HFFc6 (cell line): ENCODE measurements around the gene RGL2. TPM values are rescaled to one million over a fixed set of nuclear protein-coding genes. Genes with fewer than 3 reads are reported as not detected.

Source experiments
- DNase-seq: peaks from one replicate; pipeline ENCODE4 v3.0.0-alpha.2; 2018
- H3K27ac Mint-ChIP-seq: 2 replicates; pipeline ENCODE4 v1.8.0; 2020; ENCODE audit warnings: mild to moderate bottlenecking, mixed read lengths
- H3K27me3 Mint-ChIP-seq: 2 replicates; pipeline ENCODE4 v1.8.0; 2021; ENCODE audit warnings: mild to moderate bottlenecking, moderate library complexity, mixed read lengths; ENCODE audit not compliant: insufficient read depth
- H3K36me3 Mint-ChIP-seq: 2 replicates; pipeline ENCODE4 v1.8.0; 2021; ENCODE audit warnings: low read depth, mixed read lengths
- H3K4me1 Mint-ChIP-seq: 2 replicates; pipeline ENCODE4 v1.8.0; 2020; ENCODE audit warnings: low read depth, mixed read lengths
- H3K4me3 Mint-ChIP-seq: 2 replicates; pipeline ENCODE4 v1.8.0; 2020; ENCODE audit warnings: mild to moderate bottlenecking, moderate library complexity, mixed read lengths
- H3K9me3 Mint-ChIP-seq: 2 replicates; pipeline ENCODE4 v1.8.0; 2020; ENCODE audit warnings: mild to moderate bottlenecking, mixed read lengths
- CTCF ChIP-seq: fragments of 200-600 bp; sonication (generic); IDR thresholded peaks from 2 replicates; pipeline ENCODE4 v1.5.0; 2021; ENCODE audit warnings: antibody characterized with exemption, mild to moderate bottlenecking
- total RNA-seq, 6 experiments: library from RNA; stranded (reverse); fragmentation: NEBNext Ultra II Directional; extraction: Animal tissue kit (Norgen Biotek cat#: 25700); gene quantifications; 2 replicates in 1 of 6; 3 replicates in 5 of 6; pipeline ENCODE4 v1.2.3, GENCODE V29; 2021

The RGL2 gene
- total RNA-seq, 6 experiments from 2014 or later, result 26.7 to 31.6 (median 27.9) TPM

- TF ChIP-seq CTCF, result no peak
- Mint-ChIP-seq H3K27me3 (peaks cover 7% of the 10 kb centered on the region), H3K36me3 (peaks cover 21% of the 10 kb centered on the region), H3K4me1 (peaks cover 35% of the 10 kb centered on the region), H3K9me3 (peaks cover 4% of the 10 kb centered on the region), H3K27ac (peak overlapping the region; percentile 4; the same call in 1 of the 2 replicates), H3K4me3 (no peak overlapping the region)
- DNase-seq, result no peak
Measured at GRCh38 chr6:33294086-33294823, 4.5 kb downstream of the RGL2 start.

GRCh38 chr6:33292996-33293682, 5.6 kb downstream of the RGL2 start:
- Mint-ChIP-seq H3K4me1 (peaks cover 40% of the 10 kb centered on the region), H3K36me3 (peaks cover 32% of the 10 kb centered on the region), H3K27ac (peak overlapping the region; percentile 40), H3K9me3 (peaks cover 3% of the 10 kb centered on the region), H3K4me3 (no peak overlapping the region), H3K27me3 (peaks cover 3% of the 10 kb centered on the region)
- TF ChIP-seq CTCF, result no peak
- DNase-seq, result no peak

DNA sequence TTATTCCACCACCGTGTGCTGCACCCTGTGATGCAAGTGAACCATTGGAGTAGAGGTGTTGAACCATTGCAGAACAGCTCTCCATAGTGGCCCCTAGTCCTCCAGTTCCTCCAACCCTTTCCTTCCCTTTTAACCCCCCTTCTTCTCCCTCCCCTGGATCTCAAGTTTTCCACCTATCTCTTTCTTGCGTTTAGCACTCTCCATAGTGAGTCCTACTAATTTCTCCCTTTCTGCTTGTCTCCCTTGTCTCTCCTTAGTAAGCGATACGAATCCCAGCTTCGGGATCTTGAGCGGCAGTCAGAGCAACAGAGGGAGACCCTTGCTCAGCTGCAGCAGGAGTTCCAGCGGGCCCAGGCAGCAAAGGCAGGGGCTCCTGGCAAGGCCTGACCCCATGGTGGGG, 8.3 kb downstream of the RGL2 start:
- Mint-ChIP-seq H3K4me1 (peaks cover 42% of the 10 kb centered on the region), H3K27ac (peak overlapping the region; percentile 82; the same call in 1 of the 2 replicates), H3K27me3 (no peaks in the 10 kb centered on the region; the same call in 1 of the 2 replicates), H3K4me3 (peak overlapping the region; percentile 94), H3K36me3 (peaks cover 46% of the 10 kb centered on the region), H3K9me3 (no peaks in the 10 kb centered on the region)
- DNase-seq, result no peak
- TF ChIP-seq CTCF, result no peak

- H3K4me1 Mint-ChIP-seq, result peaks cover 42% of the 10 kb centered on the region
- no peak for DNase-seq
- H3K9me3 Mint-ChIP-seq, result no peaks in the 10 kb centered on the region
- no peaks in the 10 kb centered on the region; the same call in 1 of the 2 replicates for H3K27me3 Mint-ChIP-seq
- peaks cover 46% of the 10 kb centered on the region for H3K36me3 Mint-ChIP-seq
- no peak for TF ChIP-seq CTCF
- peak overlapping the region; percentile 94 for H3K4me3 Mint-ChIP-seq
- peak overlapping the region; percentile 82 for H3K27ac Mint-ChIP-seq
Measured at GRCh38 chr6:33289784-33290315, 8.9 kb downstream of the RGL2 start.

GRCh38 chr6:33288921-33289783, 9.6 kb downstream of the RGL2 start, which contains the start of the genes PFDN6 and WDR46:
Gene PFDN6, plus strand, starts transcription at chr6:33289601. Its CDS starts 256 bp downstream, at chr6:33289857.
Gene WDR46, minus strand, starts transcription at chr6:33289239. Its CDS starts 69 bp downstream, at chr6:33289170.
- H3K27me3 Mint-ChIP-seq, result no peaks in the 10 kb centered on the region; the same call in 1 of the 2 replicates
- peak; percentile 85 for DNase-seq
- no peak for TF ChIP-seq CTCF
- H3K36me3 Mint-ChIP-seq, result peaks cover 46% of the 10 kb centered on the region
- peak within 1 kb of the TSS; percentile 82 for H3K27ac Mint-ChIP-seq
- H3K4me1 Mint-ChIP-seq, result peaks cover 42% of the 10 kb centered on the region
- H3K9me3 Mint-ChIP-seq, result no peaks in the 10 kb centered on the region
- H3K4me3 Mint-ChIP-seq, result peak within 1 kb of the TSS; percentile 94
